Subcutaneous abdominal adipose tissue (tissue), 5 donors: ENCODE measurements around the gene ARHGAP11B.
"Not testable (repeated sequence)": the region's sequence is repeated elsewhere in the genome, so short reads cannot be mapped to it uniquely, and the experiment has no call there.

ENCODE experiments used
- H3K27ac ChIP-seq: one replicate; pipeline ENCODE4 v1.7.0; 2013; ENCODE audit warnings: low read depth, mild to moderate bottlenecking, inconsistent platforms, low read length, moderate library complexity
- H3K27me3 ChIP-seq, 5 donors: one replicate each; pipeline ENCODE4 v1.7.0; 2013; ENCODE audit warnings: low read length in 5 of 5, inconsistent platforms in 1 of 5; ENCODE audit not compliant: control insufficient read depth in 5 of 5, insufficient read depth in 4 of 5
- H3K36me3 ChIP-seq, 5 donors: one replicate each; pipeline ENCODE4 v1.7.0; 2013; ENCODE audit warnings: low read length in 5 of 5; ENCODE audit not compliant: control insufficient read depth in 5 of 5, insufficient read depth in 5 of 5
- H3K4me1 ChIP-seq, 5 donors: one replicate each; pipeline ENCODE4 v1.7.0; 2013; ENCODE audit warnings: low read length in 5 of 5, mild to moderate bottlenecking in 3 of 5, moderate library complexity in 1 of 5; ENCODE audit not compliant: control insufficient read depth in 5 of 5, insufficient read depth in 5 of 5
- H3K4me3 ChIP-seq, 5 donors: one replicate each; pipeline ENCODE4 v1.7.0; 2013; ENCODE audit warnings: low read length in 5 of 5, low read depth in 1 of 5
- H3K9ac ChIP-seq, 5 donors: one replicate each; pipeline ENCODE4 v1.7.0; 2013; ENCODE audit warnings: low read length in 5 of 5, mild to moderate bottlenecking in 4 of 5, moderate library complexity in 3 of 5
- H3K9me3 ChIP-seq, 5 donors: one replicate each; pipeline ENCODE4 v1.7.0; 2013; ENCODE audit warnings: low read length in 5 of 5; ENCODE audit not compliant: control insufficient read depth in 5 of 5
- donor health status: healthy.
- donor health status: healthy.
- donor health status: healthy.
- donor health status: healthy.
- donor health status: healthy.

ARHGAP11B gene

DNA sequence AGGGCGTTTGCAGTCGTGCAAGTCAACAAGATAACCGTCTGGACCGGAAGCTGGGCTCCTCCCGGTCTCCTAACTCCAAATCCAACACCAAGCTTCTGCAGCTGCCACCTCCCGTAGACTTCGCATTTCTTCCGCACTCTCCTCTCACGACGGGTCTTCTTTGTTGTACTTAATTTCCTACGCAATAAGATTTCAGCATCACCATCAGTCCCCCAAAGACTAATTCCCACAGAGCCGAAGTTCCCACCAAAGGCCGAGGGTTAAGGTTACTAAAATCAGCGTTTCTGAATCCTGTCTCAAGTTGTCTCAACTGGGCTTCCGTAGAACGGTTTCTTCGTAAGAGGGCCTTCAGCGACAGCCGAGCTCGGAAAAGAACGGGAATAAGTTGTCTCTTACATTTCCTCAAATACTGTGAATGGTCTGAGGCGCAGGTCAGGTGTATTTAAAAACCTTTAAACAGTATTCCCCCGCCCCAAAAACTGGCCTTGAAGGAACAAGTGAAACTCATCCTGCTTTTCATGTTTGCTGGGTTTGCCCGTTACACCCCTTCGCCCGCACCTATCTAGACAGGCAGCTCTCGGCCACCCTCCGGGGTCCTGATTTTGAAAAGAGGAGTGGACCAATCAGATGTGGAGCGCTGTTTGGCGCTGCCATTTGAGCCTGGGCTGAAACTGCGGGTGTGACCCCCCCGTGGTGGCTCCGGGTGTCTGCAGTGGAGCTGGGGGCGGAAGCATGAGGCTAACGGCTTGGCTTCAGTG, at the start of gene ARHGAP11B:
TSS of gene ARHGAP11B (plus strand) at position 693 of the 758 bp plus-strand sequence.
- peak within 1 kb of the TSS; percentile 69 to 87 (median 79) for H3K4me3 ChIP-seq
- H3K27me3 ChIP-seq, H3K9me3 ChIP-seq, H3K36me3 ChIP-seq, H3K4me1 ChIP-seq: not testable (repeated sequence)
- H3K9ac ChIP-seq = peak within 1 kb of the TSS; percentile 48 to 82 (median 61)
- peak within 1 kb of the TSS; percentile 90 for H3K27ac ChIP-seq

DNA sequence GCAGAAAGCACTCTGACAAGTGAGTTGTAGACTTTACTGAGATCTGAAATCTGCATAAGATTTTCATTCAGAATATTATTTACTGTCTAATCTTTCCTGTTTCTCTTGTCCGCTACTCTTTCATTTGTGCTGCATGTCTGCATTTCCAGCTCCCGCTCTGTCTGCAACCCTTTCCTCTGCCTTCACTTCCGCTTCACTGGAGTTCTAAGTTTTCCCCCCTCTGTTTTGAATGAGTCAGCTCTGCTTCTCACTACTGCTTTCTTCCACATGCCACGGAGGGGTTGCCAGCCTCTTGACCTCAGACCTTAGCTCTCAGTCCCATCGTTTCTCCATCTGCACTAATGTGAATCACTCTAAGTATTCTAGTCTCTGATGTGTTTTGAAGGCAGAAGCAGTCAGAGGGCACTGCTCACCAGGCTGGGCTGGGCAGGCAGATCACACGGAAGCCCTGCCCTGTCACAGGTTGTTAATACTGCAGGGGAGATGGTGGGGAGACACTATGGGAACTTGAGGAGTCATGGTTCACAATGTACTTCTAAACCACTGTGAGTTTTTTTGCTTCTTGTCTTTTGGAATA, 46.4 kb upstream of the ARHGAP11B start:
- H3K27ac ChIP-seq, H3K27me3 ChIP-seq, H3K4me1 ChIP-seq: not testable (repeated sequence)

DNA sequence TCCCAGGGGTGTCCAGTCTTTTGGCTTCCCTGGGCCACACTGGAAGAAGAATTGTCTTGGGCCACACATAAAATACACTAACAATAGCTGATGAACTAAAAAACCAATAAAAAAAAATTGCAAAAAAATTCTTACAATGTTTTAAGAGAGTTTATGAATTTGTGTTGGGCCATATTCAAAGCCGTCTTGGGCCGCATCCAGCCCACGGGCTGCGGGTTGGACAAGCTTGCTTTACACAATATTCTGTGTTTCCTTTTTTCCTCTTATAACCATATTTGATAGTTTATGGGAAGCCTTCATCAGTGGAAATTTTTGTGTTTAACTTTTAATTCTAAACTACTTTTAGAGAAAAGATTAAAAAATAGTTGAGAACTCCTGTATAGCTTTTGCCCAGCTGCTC, 45.2 kb upstream of the ARHGAP11B start:
- H3K9me3 ChIP-seq, H3K4me1 ChIP-seq, H3K4me3 ChIP-seq, H3K9ac ChIP-seq, H3K27me3 ChIP-seq, H3K36me3 ChIP-seq, H3K27ac ChIP-seq: not testable (repeated sequence)

More for the DNA sequence above, 46.4 kb upstream of the ARHGAP11B start:
- H3K36me3 ChIP-seq, H3K9ac ChIP-seq, H3K4me3 ChIP-seq, H3K9me3 ChIP-seq: not testable (repeated sequence)

DNA sequence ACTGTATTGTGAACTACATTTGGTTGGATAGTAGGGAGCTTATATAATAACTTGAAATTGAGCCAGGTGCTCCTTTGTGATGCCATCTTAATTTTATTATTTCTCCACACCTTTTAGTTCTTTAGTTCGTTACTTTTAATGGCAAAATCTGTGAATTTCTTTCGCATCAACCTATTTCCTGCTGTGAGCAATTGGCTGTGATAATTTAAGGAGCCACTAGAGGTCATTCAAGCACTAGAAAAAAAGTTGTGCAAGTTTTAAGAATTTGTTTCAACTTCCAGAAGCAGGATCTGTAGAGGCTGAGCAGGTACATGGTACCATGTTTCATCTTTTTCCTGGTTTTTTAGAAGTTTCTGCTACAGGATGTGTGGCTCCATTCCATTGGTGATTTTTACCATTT, 27.0 kb upstream of the ARHGAP11B start:
- not testable (repeated sequence) for H3K4me3 ChIP-seq, H3K36me3 ChIP-seq, H3K27me3 ChIP-seq, H3K9me3 ChIP-seq, H3K9ac ChIP-seq, H3K27ac ChIP-seq, H3K4me1 ChIP-seq

DNA sequence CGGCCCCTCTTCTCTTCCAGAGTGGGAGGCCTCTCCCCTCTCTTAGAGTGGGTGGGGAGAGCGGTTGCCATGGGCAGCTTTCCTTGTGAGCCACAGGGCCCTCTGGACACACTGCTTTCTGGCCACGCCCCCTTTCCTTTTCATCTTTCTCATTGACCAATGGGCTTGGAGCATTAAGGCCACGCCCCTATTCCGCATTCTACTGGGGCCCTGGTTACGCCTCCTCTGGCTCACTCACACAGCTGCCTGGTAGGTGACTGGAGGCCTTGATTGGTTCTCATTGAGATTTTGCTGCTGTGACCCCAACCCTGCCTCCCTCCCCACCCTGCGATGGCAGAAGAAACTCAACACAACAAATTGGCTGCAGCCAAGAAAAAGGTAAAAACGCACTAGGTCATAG, 22.1 kb upstream of the ARHGAP11B start, which contains the start of gene GOLGA8H:
TSS of gene GOLGA8H (plus strand) at position 233 of the 400 bp plus-strand sequence. CDS start at position 331, 98 bp downstream.
- H3K27ac ChIP-seq, H3K9me3 ChIP-seq, H3K27me3 ChIP-seq, H3K4me1 ChIP-seq, H3K36me3 ChIP-seq, H3K9ac ChIP-seq, H3K4me3 ChIP-seq: not testable (repeated sequence)

DNA sequence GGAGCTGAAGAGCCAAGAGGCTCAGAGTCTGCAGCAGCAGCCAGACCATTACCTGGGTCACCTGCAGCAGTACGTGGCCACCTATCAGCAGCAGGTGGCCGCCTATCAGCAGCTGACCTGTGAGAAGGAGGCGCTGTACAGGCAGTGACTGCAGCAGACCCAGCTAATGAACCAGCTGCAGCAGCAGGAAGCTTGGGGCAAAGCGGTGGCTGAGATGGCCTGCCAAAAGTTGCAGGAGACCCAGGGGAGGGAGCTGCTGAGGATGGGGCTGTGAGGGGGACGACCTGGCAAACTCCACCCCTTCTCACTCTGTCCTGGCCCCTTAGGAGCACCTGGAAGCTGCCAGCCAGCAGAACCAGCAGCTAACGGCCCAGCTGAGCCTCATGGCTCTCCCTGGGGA, 13.7 kb upstream of the ARHGAP11B start:
- not testable (repeated sequence) for H3K4me3 ChIP-seq, H3K27ac ChIP-seq, H3K27me3 ChIP-seq, H3K9me3 ChIP-seq, H3K9ac ChIP-seq, H3K4me1 ChIP-seq, H3K36me3 ChIP-seq

DNA sequence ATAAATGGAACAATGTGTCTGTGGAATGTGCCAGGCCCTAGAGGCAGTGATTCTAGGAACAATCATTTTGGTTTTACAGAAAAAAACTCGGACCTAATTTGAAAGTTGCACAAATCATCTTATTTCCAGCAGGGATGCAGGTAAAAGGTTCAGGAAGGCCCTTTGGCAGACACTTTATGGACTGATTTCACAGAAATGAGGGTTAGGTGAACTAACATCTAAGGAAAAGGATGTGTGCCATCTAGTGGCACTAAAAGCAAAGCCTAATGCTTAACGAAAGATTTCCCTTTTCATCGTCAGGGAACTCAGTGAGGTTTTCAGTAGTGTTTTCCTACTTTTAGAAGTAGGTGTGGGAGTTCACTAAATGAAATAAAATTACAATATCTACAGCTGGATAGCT, 4.6 kb upstream of the ARHGAP11B start:
- H3K4me3 ChIP-seq, H3K4me1 ChIP-seq, H3K9me3 ChIP-seq, H3K27ac ChIP-seq, H3K27me3 ChIP-seq, H3K9ac ChIP-seq, H3K36me3 ChIP-seq: not testable (repeated sequence)

DNA sequence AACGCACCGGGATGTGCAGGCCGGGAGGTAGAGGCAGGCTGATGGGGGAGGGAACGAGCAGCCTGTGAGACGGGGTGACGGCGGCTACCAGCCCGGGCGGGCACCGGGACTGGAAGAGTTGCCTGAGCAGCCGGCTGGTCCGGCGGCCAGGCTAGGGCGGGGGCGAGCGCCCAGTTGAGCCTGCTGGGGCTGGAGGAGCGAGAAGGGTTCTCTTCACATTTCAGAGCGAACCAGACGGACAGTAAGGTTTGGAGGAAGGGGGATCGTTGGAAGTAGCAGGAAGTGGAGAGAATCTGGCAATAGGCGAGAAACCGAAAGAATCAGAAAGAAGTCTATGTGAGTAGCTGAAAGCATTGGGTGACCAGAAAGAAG, 252 bp downstream of the ARHGAP11B start:
- not testable (repeated sequence) for H3K4me1 ChIP-seq, H3K27me3 ChIP-seq, H3K9me3 ChIP-seq, H3K36me3 ChIP-seq
- Histone ChIP-seq H3K27ac (peak overlapping the region; percentile 90), H3K4me3 (peak overlapping the region; percentile 57 to 81 (median 74)), H3K9ac (peak overlapping the region in 3 of 5 donors; percentile 61 to 82 (median 71))

DNA sequence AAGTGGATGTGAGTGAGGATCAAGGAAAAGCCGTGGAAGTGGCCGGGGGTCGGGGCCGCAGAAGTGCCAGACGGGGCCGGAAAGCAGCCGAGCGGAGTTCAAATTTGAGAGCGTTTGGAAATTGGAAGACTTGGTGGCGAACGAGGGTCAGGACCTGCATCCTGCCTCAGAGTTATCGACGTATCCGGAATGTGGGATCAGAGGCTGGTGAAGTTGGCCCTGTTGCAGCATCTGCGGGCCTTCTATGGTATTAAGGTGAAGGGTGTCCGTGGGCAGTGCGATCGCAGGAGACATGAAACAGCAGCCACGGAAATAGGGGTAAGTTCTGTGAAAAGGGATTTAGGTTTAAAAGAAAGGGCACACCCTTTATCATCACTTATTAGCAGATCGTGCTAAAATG, 704 bp downstream of the ARHGAP11B start:
- Histone ChIP-seq H3K4me3 (peak overlapping the region in 4 of 5 donors; percentile 69 to 81 (median 76)), H3K9ac (peak overlapping the region in 3 of 5 donors; percentile 61 to 82 (median 71))
- H3K4me1 ChIP-seq, H3K36me3 ChIP-seq, H3K27me3 ChIP-seq, H3K27ac ChIP-seq, H3K9me3 ChIP-seq: not testable (repeated sequence)

DNA sequence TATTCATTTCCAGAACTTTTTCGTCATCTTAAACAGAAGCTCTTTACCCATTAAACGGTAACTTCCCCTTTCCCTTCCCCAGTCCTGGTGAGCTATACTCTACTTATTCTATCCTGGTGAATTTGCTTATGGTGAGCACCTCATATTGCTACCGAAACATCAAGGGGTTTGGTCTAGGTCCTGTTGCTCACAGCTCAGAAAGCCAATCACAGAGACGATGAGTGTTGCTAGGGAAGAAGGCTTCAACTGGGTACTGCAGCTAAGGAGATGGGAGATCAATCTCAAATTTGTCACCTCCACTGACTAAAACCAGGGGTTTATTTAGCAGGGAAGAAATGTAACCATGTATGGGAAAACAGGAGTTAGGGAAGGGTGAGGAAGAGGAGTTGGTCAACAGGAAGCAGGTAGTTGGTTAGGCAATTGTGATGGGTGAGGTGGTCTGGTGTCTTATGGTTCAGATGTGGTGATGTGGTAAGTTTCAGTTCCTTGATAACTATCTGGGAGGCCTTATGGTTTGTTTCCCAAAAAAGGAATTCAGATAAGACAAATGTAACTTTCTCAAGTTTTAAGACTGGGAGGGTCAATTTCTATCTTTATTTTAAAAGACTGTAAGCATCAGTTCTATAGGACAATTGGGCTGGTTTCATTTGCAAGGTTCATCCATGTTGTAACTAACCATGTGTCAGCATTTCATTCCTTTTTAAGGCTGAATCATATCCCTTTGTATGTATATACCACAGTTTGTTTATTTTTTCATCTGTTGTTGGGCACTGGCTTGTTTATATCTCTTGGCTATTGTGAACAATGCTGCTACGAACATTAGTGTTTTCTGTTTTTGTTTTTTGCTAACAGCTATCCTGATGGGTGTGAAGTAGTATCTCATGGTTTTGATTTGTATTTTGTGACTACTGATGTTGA, 24.3 kb downstream of the ARHGAP11B start:
- H3K4me3 ChIP-seq = no peak overlapping the region
- no peak overlapping the region for H3K27ac ChIP-seq

More for the DNA sequence above, 24.3 kb downstream of the ARHGAP11B start:
- no peaks in the 10 kb centered on the region for H3K27me3 ChIP-seq
- no peaks in the 10 kb centered on the region for H3K36me3 ChIP-seq
- no peak overlapping the region for H3K9ac ChIP-seq
- no peaks in the 10 kb centered on the region for H3K9me3 ChIP-seq
- no peaks in the 10 kb centered on the region for H3K4me1 ChIP-seq
